Glutamatergic neuron (in vitro differentiated cells): ENCODE results near the gene MARCHF2. TPM values are rescaled to one million over a fixed set of nuclear protein-coding genes. Genes with fewer than 3 reads are reported as not detected.

Experiments used
- DNase-seq: peaks from one replicate; pipeline ENCODE4 v3.0.0; 2022
- H3K27ac Mint-ChIP-seq: one replicate; pipeline ENCODE4 v1.8.0; 2020; ENCODE audit warnings: mild to moderate bottlenecking, mixed read lengths, inconsistent platforms; ENCODE audit not compliant: unreplicated experiment
- H3K27me3 Mint-ChIP-seq: one replicate; pipeline ENCODE4 v1.8.0; 2020; ENCODE audit warnings: mild to moderate bottlenecking, moderate library complexity, mixed read lengths, inconsistent platforms; ENCODE audit not compliant: unreplicated experiment
- H3K36me3 Mint-ChIP-seq: one replicate; pipeline ENCODE4 v1.8.0; 2020; ENCODE audit warnings: mild to moderate bottlenecking, mixed read lengths, inconsistent platforms; ENCODE audit not compliant: unreplicated experiment
- H3K4me1 Mint-ChIP-seq: one replicate; pipeline ENCODE4 v1.8.0; 2020; ENCODE audit warnings: mild to moderate bottlenecking, low read depth, mixed read lengths, inconsistent platforms; ENCODE audit not compliant: unreplicated experiment
- H3K4me3 Mint-ChIP-seq: one replicate; pipeline ENCODE4 v1.8.0; 2020; ENCODE audit warnings: mild to moderate bottlenecking, mixed read lengths, inconsistent platforms; ENCODE audit not compliant: unreplicated experiment
- H3K9me3 Mint-ChIP-seq: one replicate; pipeline ENCODE4 v1.8.0; 2020; ENCODE audit warnings: mild to moderate bottlenecking, moderate library complexity, mixed read lengths, inconsistent platforms; ENCODE audit not compliant: unreplicated experiment
- CTCF ChIP-seq: fragments of 200-600 bp; sonication (generic); IDR thresholded peaks from one replicate; pipeline ENCODE4 v1.5.0; 2021; ENCODE audit not compliant: partially characterized antibody, unreplicated experiment
- total RNA-seq: library from RNA; stranded (reverse); fragmentation: NEBNext Ultra II Directional; extraction: Animal tissue kit (Norgen Biotek cat#: 25700); gene quantifications from one replicate; pipeline ENCODE4 v1.2.1, GENCODE V29; 2021; ENCODE audit not compliant: unreplicated experiment

MARCHF2 gene
- total RNA-seq, 1 donor from 2014 or later: 47.7 TPM

- Mint-ChIP-seq H3K27ac (peak overlapping the region; percentile 34), H3K27me3 (peaks cover 5% of the 10 kb centered on the region), H3K9me3 (peaks cover 5% of the 10 kb centered on the region), H3K4me1 (peaks cover 22% of the 10 kb centered on the region), H3K4me3 (peak overlapping the region; percentile 90), H3K36me3 (no peaks in the 10 kb centered on the region)
- no peak for DNase-seq
- no peak for TF ChIP-seq CTCF
Observed at GRCh38 chr19:8446061-8446709, 33.1 kb downstream of the MARCHF2 start.

- Mint-ChIP-seq H3K27me3 (peaks cover 2% of the 10 kb centered on the region), H3K27ac (no peak overlapping the region), H3K4me1 (peaks cover 28% of the 10 kb centered on the region), H3K4me3 (peak overlapping the region; percentile 14), H3K9me3 (no peaks in the 10 kb centered on the region), H3K36me3 (no peaks in the 10 kb centered on the region)
- no peak for DNase-seq
- TF ChIP-seq CTCF: no peak
Observed at GRCh38 chr19:8449830-8450229, 36.7 kb downstream of the MARCHF2 start.

- TF ChIP-seq CTCF: no peak
- Mint-ChIP-seq H3K4me1 (peaks cover 32% of the 10 kb centered on the region), H3K36me3 (no peaks in the 10 kb centered on the region), H3K4me3 (peak overlapping the region; percentile 15), H3K27me3 (peaks cover 2% of the 10 kb centered on the region), H3K27ac (no peak overlapping the region), H3K9me3 (no peaks in the 10 kb centered on the region)
- DNase-seq: no peak
Observed at GRCh38 chr19:8451377-8451776, 38.3 kb downstream of the MARCHF2 start.

GRCh38 chr19:8451885-8452284, 38.8 kb downstream of the MARCHF2 start:
- no peak for TF ChIP-seq CTCF
- no peaks in the 10 kb centered on the region for H3K36me3 Mint-ChIP-seq
- H3K27ac Mint-ChIP-seq: peak overlapping the region; percentile 19
- H3K9me3 Mint-ChIP-seq: no peaks in the 10 kb centered on the region
- H3K4me1 Mint-ChIP-seq: peaks cover 34% of the 10 kb centered on the region
- peaks cover 2% of the 10 kb centered on the region for H3K27me3 Mint-ChIP-seq
- DNase-seq: no peak
- no peak overlapping the region for H3K4me3 Mint-ChIP-seq

- H3K4me1 Mint-ChIP-seq: peaks cover 31% of the 10 kb centered on the region
- no peaks in the 10 kb centered on the region for H3K9me3 Mint-ChIP-seq
- no peak for DNase-seq
- no peak for TF ChIP-seq CTCF
- no peaks in the 10 kb centered on the region for H3K36me3 Mint-ChIP-seq
- H3K27me3 Mint-ChIP-seq: peaks cover 2% of the 10 kb centered on the region
- H3K27ac Mint-ChIP-seq: no peak overlapping the region
- no peak overlapping the region for H3K4me3 Mint-ChIP-seq
Observed at GRCh38 chr19:8452446-8453123, 39.5 kb downstream of the MARCHF2 start.
